GM18870 (cell line): ENCODE measurements around the gene SH3TC1.
A peak's percentile ranks its signal among the peaks of the same experiment; 100 is the strongest.

Source experiments
- ATAC-seq: cut with Tn5 transposase; IDR thresholded peaks from one replicate; pipeline ENCODE4 v1.9.1; 2021; ENCODE audit warnings: moderate library complexity; ENCODE audit not compliant: unreplicated experiment

SH3TC1 gene

DNA sequence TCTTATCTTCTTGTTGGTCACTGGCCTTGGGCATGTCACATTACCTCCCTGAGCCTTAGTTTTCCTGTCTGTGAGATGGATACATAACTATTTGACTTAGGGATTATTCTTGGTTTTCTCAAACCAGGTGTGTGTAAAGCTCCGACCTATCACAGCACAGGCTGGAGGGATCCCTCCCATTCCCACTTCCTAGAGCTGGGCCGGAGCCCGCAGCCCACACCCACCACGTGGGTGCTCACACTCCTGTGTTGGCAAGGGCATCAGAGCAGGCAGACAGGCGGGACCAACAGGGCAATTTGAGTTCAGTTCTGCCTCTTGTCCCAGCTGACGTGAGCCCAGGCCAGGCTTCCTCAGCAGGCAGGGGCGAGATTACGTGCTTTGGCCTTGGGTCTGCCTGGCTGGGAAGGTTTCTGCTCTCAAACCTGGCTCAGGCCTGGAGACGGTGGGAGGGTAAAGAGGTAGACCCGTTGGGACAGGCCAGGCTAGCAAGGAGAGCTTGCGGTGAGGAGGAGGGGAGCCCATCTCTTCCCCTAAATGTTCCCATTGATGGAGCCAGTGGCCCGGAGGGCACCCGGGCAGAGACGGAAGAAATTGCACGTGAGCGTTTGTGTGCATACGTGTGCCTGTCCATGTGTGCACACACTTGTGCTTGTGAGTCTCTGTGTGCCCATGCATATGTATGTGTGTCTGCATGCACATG is 734 bp upstream of the SH3TC1 start:
- ATAC-seq = peak; percentile 2

- ATAC-seq = no peak
Observed at GRCh38 chr4:8199594-8200301, 658 bp downstream of the SH3TC1 start.

GRCh38 chr4:8200302-8200975 is 1.3 kb downstream of the SH3TC1 start:
- no peak for ATAC-seq

GRCh38 chr4:8201321-8201781 is 2.3 kb downstream of the SH3TC1 start:
- peak; percentile 36 for ATAC-seq

- ATAC-seq = no peak
Observed at GRCh38 chr4:8202108-8203051, 3.3 kb downstream of the SH3TC1 start.

- no peak for ATAC-seq
Observed at GRCh38 chr4:8203052-8203401, 3.9 kb downstream of the SH3TC1 start.

GRCh38 chr4:8203817-8204216 is 4.7 kb downstream of the SH3TC1 start:
- ATAC-seq = no peak

DNA sequence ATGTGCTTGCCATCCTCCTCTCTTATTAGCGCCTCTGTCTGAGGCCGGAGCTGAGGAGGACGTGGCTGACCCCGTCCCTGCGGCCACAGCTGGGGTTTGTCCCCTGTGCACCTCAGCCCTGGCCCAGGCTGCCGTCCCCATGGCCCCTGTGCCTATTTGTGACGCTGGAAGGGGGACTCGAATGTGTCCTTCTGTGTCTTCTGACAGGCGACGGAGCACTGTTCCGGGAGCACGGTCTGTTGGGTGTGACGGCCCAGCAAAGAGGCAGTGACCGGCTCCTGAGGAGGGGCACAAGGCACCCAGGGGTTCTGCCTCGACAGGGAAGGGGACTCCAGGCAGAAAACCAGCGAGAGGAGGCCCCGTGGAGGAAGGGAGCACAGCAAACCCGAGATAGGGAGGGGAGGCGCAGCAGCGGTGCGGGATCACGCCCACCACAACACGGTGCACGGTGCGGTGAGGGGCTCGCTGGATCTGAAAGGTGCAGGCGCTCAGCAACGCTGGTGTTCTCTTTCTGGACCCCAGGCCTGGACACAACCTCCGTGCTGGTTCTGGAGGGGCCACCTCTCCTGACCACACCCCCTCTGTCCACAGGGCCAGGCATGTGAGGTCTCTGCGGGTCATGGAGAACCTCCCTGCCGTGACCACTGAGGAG is 5.6 kb downstream of the SH3TC1 start:
- ATAC-seq = no peak

DNA sequence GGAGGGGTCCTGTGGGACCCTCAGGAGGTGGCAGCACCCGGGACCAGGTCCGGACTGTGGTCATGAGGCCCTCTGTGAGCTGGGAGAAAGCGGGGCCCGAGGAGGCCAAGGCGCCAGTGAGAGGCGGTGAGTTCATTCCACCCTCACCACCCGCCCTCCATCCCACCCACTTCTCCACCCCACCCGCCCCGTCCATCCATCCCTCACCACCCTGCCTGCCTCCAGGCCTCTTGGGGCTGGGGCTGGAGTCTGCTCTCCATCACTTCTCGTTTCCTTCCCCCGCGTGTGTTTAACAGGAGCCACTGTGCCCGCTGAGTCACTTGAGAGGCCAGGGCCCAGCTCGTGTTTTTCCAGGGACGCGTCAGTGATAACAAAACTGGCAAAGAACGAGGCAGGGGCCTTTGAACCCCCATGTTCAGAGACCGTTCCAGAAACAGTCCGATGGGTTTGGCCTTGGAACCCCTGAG is 6.2 kb downstream of the SH3TC1 start:
- ATAC-seq = no peak

- ATAC-seq = no peak
Observed at GRCh38 chr4:8205749-8206611, 6.9 kb downstream of the SH3TC1 start.

DNA sequence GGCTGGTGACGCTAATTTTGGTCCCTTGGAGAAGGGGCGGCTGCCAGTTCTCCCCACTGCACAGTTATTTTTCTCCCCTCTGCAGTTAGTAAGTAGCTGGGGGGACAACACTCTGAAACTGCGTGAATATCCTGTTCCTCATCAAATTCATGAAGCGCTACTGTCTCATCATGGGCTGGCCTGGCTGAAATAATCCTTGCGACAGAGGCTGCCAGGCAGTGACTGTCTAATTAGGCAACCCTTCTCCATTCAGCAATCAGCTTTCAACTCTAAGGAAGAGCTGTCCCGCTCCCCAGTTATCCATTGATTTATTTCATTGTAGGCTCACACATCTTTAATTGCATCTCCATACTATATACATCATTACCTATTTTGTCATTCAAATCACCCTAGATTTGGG is 8.2 kb downstream of the SH3TC1 start:
- ATAC-seq = no peak

DNA sequence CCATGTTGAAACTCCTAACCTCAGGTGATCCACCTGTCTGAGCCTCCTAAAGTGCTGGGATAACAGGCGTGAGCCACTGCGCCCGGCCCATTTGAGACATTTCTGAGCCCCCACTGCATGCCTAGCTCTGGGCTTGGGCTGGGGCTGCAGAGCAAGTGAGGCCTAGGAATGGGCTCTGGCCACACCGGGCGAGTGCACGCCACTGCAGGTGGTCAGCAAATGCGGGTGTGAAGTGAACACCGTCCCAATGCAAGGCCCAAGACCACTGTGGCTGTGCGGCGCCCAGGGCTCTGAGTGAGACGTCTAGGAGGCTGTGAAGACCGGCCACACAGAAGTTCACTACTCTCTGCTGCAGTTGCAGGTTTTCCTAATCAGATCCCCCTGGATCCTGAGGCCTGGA is 9.5 kb downstream of the SH3TC1 start:
- no peak for ATAC-seq

GRCh38 chr4:8209181-8209874 is 10.2 kb downstream of the SH3TC1 start:
- ATAC-seq = no peak

DNA sequence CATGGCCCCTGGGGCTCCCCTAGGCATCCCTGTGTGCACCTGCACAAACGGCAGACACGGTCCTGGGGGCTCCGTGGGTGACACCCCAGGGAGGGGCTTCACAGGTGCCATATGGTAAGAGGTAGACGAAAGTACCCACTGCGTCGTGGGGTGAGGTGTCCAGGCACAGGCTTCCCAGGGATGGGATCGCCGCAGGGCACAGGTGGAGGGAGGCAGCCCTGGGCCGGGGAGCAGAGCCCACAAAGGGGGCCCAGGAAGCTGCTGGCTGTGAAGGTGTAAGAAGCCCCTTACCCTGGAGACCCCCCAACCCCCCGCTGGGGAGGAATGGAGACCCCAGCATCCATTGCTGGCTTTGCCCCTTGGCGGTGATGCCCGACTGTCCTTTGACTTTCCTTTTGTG is 10.9 kb downstream of the SH3TC1 start:
- no peak for ATAC-seq

DNA sequence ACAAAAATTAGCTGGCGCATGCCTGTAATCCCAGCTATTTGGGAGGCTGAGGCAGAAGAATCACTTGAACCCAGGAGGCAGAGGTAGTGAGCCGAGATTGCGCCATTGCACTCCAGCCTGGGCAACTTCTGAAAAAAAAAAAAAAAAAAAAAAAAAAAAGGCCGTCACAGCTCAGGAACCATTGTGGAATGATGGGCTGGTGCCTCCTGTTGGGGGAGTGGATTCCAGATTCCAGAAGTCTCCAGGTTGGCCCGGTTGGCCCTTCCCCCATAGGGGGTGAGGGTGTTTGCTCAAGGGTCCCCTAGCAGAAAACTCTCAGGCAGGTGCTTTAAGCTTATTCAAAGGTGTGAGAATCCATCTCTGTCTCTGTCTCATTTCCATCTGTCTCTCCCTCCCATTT is 11.5 kb downstream of the SH3TC1 start:
- ATAC-seq = no peak

DNA sequence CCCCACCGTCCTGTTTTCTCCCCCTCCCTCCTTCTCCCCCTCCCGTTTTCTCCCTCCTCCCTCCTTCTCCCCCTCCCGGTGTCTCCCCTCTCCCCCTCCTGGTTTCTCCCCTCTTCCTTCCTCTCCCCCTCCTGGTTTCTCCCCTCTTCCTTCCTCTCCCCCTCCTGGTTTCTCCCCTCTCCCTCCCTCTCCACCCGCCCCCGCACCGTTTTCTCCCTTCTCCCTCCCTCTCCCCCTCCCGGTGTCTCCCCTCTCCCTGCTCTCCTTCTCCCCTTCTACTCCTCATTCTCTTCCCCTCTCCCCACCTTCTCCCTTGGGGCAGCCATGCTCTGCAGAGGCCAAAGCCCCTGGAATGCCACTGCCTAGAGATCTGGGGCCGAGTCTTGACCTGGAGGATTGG is 12.2 kb downstream of the SH3TC1 start:
- ATAC-seq = no peak

- no peak for ATAC-seq
Observed at GRCh38 chr4:8211737-8212581, 12.9 kb downstream of the SH3TC1 start.

- ATAC-seq = no peak
Observed at GRCh38 chr4:8212622-8213021, 13.5 kb downstream of the SH3TC1 start.
